Measurements from ENCODE around the gene HES1.

Gene HES1

DNA sequence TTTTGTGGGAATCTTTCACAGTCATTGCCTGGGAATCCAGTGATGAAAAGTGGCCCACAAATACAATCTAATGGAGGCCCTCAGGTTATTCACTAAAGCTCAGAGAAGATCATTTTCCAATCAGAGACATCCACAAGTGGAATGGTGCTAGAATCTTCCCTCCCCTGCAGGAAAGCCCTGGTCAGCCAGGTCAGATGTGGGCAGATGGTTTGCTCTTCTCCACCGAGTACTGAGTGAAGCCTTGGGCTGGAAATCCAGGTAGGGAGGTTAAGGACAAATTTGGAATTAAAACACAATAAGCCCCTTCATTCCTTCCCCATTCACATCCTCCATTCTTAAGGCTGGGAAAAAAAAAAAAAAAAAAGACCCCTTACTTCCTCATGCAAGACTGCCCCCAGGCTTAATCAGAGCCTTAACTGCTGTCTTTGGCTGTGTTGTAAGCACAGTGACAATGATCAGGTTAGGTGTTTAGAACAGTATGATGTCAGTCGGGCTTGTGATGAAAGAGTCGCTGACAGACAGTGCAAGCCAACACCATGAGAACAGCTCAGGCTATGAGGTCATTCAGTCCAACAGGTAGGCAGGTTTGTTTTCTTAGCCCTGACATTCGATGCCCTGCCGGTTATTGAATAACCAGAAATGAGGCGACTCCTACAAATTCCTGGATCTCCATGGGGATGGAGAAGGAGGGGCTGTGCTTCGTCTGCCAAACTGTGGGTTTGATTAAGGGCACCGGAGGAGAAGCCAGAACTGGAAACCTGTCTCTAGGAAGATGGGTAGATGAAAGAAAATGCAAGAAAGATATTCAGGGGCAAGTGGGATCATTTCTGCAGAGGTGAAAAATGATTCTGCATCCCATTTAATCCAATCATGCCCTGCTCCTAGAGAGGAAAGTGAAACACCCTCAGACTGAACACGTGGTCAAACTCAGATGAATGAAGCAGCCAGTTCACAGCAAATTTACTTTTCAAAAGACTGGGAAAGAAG, 23.5 kb upstream of the HES1 start:
- H3K27ac ChIP-seq (ENCODE audit: insufficient read depth, low read length, poor library complexity, severe bottlenecking), result no peak overlapping the region

DNA sequence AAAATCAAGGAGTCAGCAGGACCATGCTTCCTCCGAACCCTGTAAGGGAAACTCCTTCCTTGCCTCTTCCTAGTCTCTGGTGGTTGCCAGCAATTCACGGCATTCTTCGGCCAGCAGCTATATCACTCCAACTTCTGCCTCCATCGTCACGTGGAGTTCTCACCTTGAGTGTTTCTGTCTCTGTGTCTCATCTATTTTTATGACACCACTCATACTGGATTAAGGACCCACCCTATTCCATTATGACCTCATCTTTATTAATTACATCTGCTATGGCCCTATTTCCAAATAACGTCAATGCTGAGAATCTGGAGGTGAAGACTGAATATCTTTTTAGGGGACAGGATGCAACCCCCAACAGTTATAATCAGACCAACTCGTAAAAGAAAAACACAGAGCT, 21.8 kb upstream of the HES1 start:
- Histone ChIP-seq H3K4me3 (ENCODE audit: insufficient read depth, low read depth, low read length, poor library complexity, severe bottlenecking) (no peak overlapping the region), H3K4me1 (ENCODE audit: control insufficient read depth, insufficient read depth, low read length, poor library complexity, severe bottlenecking) (no peaks in the 10 kb centered on the region), H3K27ac (ENCODE audit: insufficient read depth, low read length, poor library complexity, severe bottlenecking) (no peak overlapping the region), H3K27me3 (replicated peaks; ENCODE audit: control insufficient read depth, insufficient read depth, low read length, poor library complexity, severe bottlenecking) (no peaks in the 10 kb centered on the region), H3K36me3 (ENCODE audit: control insufficient read depth, insufficient read depth, low read length) (no peaks in the 10 kb centered on the region), H3K9me3 (ENCODE audit: control insufficient read depth, low read length) (no peaks in the 10 kb centered on the region)
- DNase-seq, result no peak

More for the DNA sequence above, 23.5 kb upstream of the HES1 start:
- H3K4me3 ChIP-seq (ENCODE audit: insufficient read depth, low read depth, low read length, poor library complexity, severe bottlenecking), result no peak overlapping the region
- no peaks in the 10 kb centered on the region for H3K36me3 ChIP-seq (ENCODE audit: control insufficient read depth, insufficient read depth, low read length)
- H3K27me3 ChIP-seq (replicated peaks; ENCODE audit: control insufficient read depth, insufficient read depth, low read length, poor library complexity, severe bottlenecking), result no peaks in the 10 kb centered on the region
- H3K4me1 ChIP-seq (ENCODE audit: control insufficient read depth, insufficient read depth, low read length, poor library complexity, severe bottlenecking), result no peaks in the 10 kb centered on the region
- no peak for DNase-seq
- H3K9me3 ChIP-seq (ENCODE audit: control insufficient read depth, low read length), result no peaks in the 10 kb centered on the region

DNA sequence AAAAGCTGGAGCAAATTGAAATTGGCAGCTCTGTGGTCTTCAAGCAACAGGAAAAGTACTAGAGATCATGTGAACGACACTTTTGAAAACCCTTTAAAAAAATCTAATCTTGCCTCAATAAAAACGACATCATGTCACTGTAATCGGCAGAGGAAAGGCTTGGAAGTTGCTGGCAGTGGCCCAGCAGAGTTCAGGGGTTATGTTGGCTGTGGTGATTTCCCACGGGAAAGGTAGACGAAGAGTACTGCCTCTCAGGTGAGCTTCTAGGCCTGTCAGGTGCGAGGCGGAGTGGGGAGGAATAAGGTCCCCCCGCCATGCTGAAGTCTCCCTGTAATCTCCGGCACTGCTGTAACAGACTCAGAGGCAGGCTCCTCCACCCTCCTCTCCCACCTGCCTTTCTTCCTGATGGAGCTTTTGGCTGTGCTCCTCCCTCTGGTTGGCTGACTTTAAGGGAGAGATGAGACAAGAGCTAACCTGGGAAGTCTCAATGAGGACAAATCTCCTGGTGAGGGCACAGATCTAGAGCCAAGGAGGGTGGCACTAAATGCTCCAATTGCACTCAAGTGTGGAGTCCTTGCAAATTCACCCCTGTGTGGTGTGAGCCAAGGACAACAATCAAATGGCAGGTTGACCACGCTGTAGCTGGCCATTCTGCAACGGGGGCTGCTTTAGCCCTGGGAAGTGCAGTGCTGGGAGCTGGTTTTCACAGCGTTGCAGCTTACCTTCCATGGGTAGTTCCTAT, 18.7 kb upstream of the HES1 start:
- H3K27me3 ChIP-seq (replicated peaks; ENCODE audit: control insufficient read depth, insufficient read depth, low read length, poor library complexity, severe bottlenecking), result no peaks in the 10 kb centered on the region
- no peak overlapping the region for H3K27ac ChIP-seq (ENCODE audit: insufficient read depth, low read length, poor library complexity, severe bottlenecking)
- no peaks in the 10 kb centered on the region for H3K36me3 ChIP-seq (ENCODE audit: control insufficient read depth, insufficient read depth, low read length)
- no peaks in the 10 kb centered on the region for H3K9me3 ChIP-seq (ENCODE audit: control insufficient read depth, low read length)
- no peak overlapping the region for H3K4me3 ChIP-seq (ENCODE audit: insufficient read depth, low read depth, low read length, poor library complexity, severe bottlenecking)
- no peak for DNase-seq
- H3K4me1 ChIP-seq (ENCODE audit: control insufficient read depth, insufficient read depth, low read length, poor library complexity, severe bottlenecking), result no peaks in the 10 kb centered on the region

DNA sequence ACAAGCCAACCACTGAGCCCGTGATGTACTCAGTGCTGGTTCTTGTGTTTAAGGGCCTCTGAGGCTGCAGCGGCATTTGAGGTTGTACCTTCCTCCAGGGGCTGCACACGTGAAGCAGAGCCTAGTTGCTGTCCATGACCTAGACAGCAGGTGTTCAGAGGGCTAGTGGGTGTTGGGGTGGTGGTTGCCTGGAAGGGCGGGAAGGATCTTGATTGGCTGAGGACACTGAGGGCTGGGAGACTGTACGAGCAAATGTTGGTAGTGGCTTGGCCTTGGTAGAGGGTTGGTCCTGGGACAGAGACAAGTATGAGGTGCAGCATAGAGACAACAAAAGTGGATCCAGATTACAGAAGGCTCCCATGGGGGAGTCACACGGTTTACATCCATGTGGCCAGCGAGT, 17.0 kb upstream of the HES1 start:
- Histone ChIP-seq H3K27ac (ENCODE audit: insufficient read depth, low read length, poor library complexity, severe bottlenecking) (no peak overlapping the region), H3K36me3 (ENCODE audit: control insufficient read depth, insufficient read depth, low read length) (no peaks in the 10 kb centered on the region), H3K4me1 (ENCODE audit: control insufficient read depth, insufficient read depth, low read length, poor library complexity, severe bottlenecking) (no peaks in the 10 kb centered on the region), H3K4me3 (ENCODE audit: insufficient read depth, low read depth, low read length, poor library complexity, severe bottlenecking) (no peak overlapping the region), H3K27me3 (replicated peaks; ENCODE audit: control insufficient read depth, insufficient read depth, low read length, poor library complexity, severe bottlenecking) (no peaks in the 10 kb centered on the region), H3K9me3 (ENCODE audit: control insufficient read depth, low read length) (no peaks in the 10 kb centered on the region)
- no peak for DNase-seq

DNA sequence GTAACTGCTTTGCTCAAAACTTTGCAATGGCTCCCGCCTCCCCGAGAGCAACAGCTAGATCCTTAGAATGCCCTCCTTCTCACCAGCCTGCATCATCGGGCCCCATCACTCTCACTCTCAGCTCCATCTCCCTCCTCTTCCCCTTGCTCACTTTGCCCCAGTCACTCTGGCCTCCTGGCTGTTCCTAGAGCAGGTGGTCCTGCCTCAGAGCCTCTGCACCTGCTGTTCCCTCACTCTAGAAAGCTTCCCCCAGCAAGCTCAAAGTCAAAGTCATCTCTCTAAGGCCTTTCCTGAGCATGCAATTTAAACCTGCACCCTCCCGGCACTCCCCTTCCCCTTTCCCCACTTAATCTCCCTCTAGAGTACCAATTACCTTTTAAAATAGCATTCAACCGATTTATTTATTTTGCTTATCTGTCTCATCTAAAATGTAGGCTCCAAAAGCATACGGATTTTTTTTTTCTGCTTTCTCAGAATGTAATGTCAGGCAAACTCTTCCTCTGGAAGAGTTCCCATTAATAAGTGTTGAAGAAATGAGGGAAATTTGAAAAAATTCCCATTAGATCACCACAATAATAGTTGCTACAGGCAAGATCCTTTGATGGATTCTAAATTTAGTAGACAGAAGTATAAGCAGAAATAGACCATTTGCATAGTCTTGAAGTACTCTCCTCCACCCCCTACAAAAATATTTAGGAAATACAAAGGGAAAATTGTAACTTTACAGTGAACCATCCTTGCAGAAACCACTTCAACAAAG, 15.9 kb upstream of the HES1 start:
- H3K4me1 ChIP-seq (ENCODE audit: control insufficient read depth, insufficient read depth, low read length, poor library complexity, severe bottlenecking), result no peaks in the 10 kb centered on the region
- no peaks in the 10 kb centered on the region for H3K9me3 ChIP-seq (ENCODE audit: control insufficient read depth, low read length)
- no peaks in the 10 kb centered on the region for H3K36me3 ChIP-seq (ENCODE audit: control insufficient read depth, insufficient read depth, low read length)
- H3K27ac ChIP-seq (ENCODE audit: insufficient read depth, low read length, poor library complexity, severe bottlenecking), result no peak overlapping the region
- no peaks in the 10 kb centered on the region for H3K27me3 ChIP-seq (replicated peaks; ENCODE audit: control insufficient read depth, insufficient read depth, low read length, poor library complexity, severe bottlenecking)
- H3K4me3 ChIP-seq (ENCODE audit: insufficient read depth, low read depth, low read length, poor library complexity, severe bottlenecking), result no peak overlapping the region
- DNase-seq, result no peak

DNA sequence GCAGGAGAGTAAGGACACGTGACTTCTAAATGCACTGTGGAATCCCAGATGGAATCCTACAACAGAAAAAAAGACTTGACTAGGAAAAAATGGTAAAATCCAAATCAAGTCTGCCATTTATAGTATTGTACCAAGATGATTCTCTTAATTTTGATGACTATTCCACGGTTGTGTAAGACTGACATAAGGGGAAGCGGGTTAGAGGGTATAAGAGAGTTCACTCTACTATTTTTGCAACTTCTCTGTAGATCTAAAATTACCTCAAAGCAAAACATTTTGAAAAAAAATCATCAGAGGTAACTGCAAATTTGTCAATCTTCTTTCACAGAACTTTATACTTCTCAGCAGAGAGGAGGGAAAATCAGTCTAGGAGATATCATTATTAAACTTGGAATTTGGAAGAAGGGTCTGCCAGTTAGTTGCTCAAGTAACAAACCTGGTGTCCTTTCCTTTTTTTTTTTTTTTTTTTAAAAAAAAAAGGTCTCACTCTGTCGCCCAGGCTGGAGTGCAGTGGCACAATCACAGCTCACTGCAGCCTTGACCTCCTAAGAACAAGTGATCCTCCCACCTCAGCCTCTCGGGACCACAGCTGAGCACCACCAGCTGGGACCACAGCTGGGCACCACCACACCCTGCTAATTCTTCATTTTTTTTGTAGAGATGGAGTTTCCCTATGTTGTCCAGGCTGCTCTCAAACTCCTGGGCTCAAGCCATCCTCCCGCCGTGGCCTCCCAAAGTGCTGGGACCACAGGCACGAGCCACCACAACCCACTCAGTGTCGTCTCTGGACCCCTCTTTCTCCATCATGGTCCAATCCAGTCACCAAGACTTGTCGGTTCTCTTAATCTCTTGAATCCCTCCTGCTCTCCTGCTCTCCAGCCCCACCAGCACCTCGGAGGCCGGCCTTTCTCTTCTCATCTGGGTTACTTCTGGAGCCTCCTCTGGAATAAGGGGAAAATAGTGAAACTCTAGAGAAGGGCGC, 14.9 kb upstream of the HES1 start:
- no peak overlapping the region for H3K4me3 ChIP-seq (ENCODE audit: insufficient read depth, low read depth, low read length, poor library complexity, severe bottlenecking)
- no peak for DNase-seq
- H3K4me1 ChIP-seq (ENCODE audit: control insufficient read depth, insufficient read depth, low read length, poor library complexity, severe bottlenecking), result no peaks in the 10 kb centered on the region
- H3K27ac ChIP-seq (ENCODE audit: insufficient read depth, low read length, poor library complexity, severe bottlenecking), result no peak overlapping the region
- no peaks in the 10 kb centered on the region for H3K36me3 ChIP-seq (ENCODE audit: control insufficient read depth, insufficient read depth, low read length)
- no peaks in the 10 kb centered on the region for H3K9me3 ChIP-seq (ENCODE audit: control insufficient read depth, low read length)
- H3K27me3 ChIP-seq (replicated peaks; ENCODE audit: control insufficient read depth, insufficient read depth, low read length, poor library complexity, severe bottlenecking), result no peaks in the 10 kb centered on the region

DNA sequence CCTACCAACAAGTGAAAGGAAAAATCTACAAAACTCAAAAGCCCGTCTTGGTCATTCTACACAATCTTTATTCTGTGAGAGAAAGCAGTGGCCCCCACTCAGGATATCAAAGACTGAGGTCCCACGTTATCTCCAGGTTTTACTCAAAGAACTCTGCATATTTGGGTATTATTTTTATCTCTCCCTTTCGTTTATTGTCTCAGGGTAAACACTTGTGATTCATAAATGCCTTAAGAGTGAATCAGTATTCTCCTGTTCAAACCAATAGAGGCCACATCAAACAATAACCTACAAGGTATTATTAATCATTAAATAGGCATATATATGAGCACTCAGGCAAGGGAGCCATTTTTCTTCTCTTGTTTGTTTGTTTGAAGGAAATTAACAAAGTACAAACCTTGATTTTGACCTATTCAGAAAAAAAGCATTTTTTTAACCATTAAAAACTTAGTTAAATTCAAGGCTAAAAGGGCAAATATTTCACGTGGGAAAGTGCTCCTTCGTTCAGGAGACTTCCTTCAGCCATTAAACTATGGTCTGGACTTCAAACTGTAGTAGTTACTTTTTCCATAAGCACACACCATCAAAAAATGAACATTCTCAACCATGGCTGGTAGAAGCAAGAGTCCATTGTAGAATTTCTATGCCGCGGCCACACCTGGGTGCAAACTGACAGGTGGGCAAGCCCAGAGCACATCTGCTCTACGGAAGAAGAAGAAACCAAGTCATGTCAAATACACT, 13.9 kb upstream of the HES1 start:
- no peak for DNase-seq
- Histone ChIP-seq H3K27me3 (replicated peaks; ENCODE audit: control insufficient read depth, insufficient read depth, low read length, poor library complexity, severe bottlenecking) (no peaks in the 10 kb centered on the region), H3K4me3 (ENCODE audit: insufficient read depth, low read depth, low read length, poor library complexity, severe bottlenecking) (no peak overlapping the region), H3K9me3 (ENCODE audit: control insufficient read depth, low read length) (no peaks in the 10 kb centered on the region), H3K4me1 (ENCODE audit: control insufficient read depth, insufficient read depth, low read length, poor library complexity, severe bottlenecking) (no peaks in the 10 kb centered on the region), H3K27ac (ENCODE audit: insufficient read depth, low read length, poor library complexity, severe bottlenecking) (no peak overlapping the region), H3K36me3 (ENCODE audit: control insufficient read depth, insufficient read depth, low read length) (no peaks in the 10 kb centered on the region)

DNA sequence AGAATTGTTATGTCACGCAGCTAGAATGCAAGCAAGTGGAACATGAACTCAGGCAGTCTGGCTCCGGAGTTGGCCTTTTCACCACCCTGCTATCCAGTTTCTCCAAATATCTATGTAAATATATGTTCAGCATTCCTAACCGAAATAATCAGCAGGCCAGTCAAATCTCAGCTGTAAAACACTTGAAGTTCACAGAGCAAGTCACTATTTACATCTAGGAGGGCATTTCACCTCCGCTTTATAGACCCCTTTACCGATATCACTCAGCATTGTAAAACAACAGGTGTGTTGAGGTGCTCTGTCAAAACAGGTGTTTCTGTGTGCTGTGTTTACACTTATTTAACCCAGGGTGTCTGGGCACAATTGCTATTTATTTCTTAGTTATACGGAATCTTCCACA, 12.2 kb upstream of the HES1 start:
- Histone ChIP-seq H3K4me1 (ENCODE audit: control insufficient read depth, insufficient read depth, low read length, poor library complexity, severe bottlenecking) (no peaks in the 10 kb centered on the region), H3K9me3 (ENCODE audit: control insufficient read depth, low read length) (no peaks in the 10 kb centered on the region), H3K27me3 (replicated peaks; ENCODE audit: control insufficient read depth, insufficient read depth, low read length, poor library complexity, severe bottlenecking) (peaks cover 3% of the 10 kb centered on the region), H3K27ac (ENCODE audit: insufficient read depth, low read length, poor library complexity, severe bottlenecking) (no peak overlapping the region), H3K36me3 (ENCODE audit: control insufficient read depth, insufficient read depth, low read length) (no peaks in the 10 kb centered on the region), H3K4me3 (ENCODE audit: insufficient read depth, low read depth, low read length, poor library complexity, severe bottlenecking) (no peak overlapping the region)
- DNase-seq, result no peak

Data from effector memory CD4-positive, alpha-beta T cell (primary cell).